ENCODE measurements around the gene BAIAP2L2.
A peak's percentile ranks its signal among the peaks of the same experiment; 100 is the strongest.
"Not testable (repeated sequence)": the region's sequence is repeated elsewhere in the genome, so short reads cannot be mapped to it uniquely, and the experiment has no call there.

Gene BAIAP2L2

GRCh38 chr22:38110008-38110862 is at the start of gene BAIAP2L2:
Gene BAIAP2L2 (minus strand): TSS chr22:38110684. CDS start chr22:38110525, 159 bp downstream.
- DNase-seq (ENCODE audit: low spot score) = no peak

- DNase-seq (ENCODE audit: low spot score) = no peak
These were observed 45.2 kb upstream of the BAIAP2L2 start for GRCh38 chr22:38155703-38156102.

GRCh38 chr22:38154563-38154915 is 44.1 kb upstream of the BAIAP2L2 start:
- not testable (repeated sequence) for DNase-seq (ENCODE audit: low spot score)

GRCh38 chr22:38153821-38154562 is 43.5 kb upstream of the BAIAP2L2 start:
- no peak for DNase-seq (ENCODE audit: low spot score)

GRCh38 chr22:38151126-38151500 is 40.6 kb upstream of the BAIAP2L2 start:
- no peak for DNase-seq (ENCODE audit: low spot score)

GRCh38 chr22:38148245-38148644 is 37.8 kb upstream of the BAIAP2L2 start:
- no peak for DNase-seq (ENCODE audit: low spot score)

- not testable (repeated sequence) for DNase-seq (ENCODE audit: low spot score)
These were observed 35.7 kb upstream of the BAIAP2L2 start for GRCh38 chr22:38146166-38146565.

GRCh38 chr22:38144025-38144405 is 33.5 kb upstream of the BAIAP2L2 start:
- DNase-seq (ENCODE audit: low spot score) = no peak

GRCh38 chr22:38142606-38143005 is 32.1 kb upstream of the BAIAP2L2 start:
- DNase-seq (ENCODE audit: low spot score) = no peak

- DNase-seq (ENCODE audit: low spot score) = no peak
These were observed 30.9 kb upstream of the BAIAP2L2 start for GRCh38 chr22:38141217-38141973.

- DNase-seq (ENCODE audit: low spot score) = no peak
These were observed 29.4 kb upstream of the BAIAP2L2 start for GRCh38 chr22:38139901-38140300.

GRCh38 chr22:38138961-38139360 is 28.5 kb upstream of the BAIAP2L2 start:
- no peak for DNase-seq (ENCODE audit: low spot score)

GRCh38 chr22:38137876-38138687 is 27.6 kb upstream of the BAIAP2L2 start:
- no peak for DNase-seq (ENCODE audit: low spot score)

GRCh38 chr22:38136607-38137006 is 26.1 kb upstream of the BAIAP2L2 start:
- DNase-seq (ENCODE audit: low spot score) = no peak

- DNase-seq (ENCODE audit: low spot score) = peak; percentile 84
These were observed 24.7 kb upstream of the BAIAP2L2 start for GRCh38 chr22:38135133-38135706.

GRCh38 chr22:38133331-38133730 is 22.8 kb upstream of the BAIAP2L2 start:
- no peak for DNase-seq (ENCODE audit: low spot score)

GRCh38 chr22:38132794-38133193 is 22.3 kb upstream of the BAIAP2L2 start:
- DNase-seq (ENCODE audit: low spot score) = no peak

GRCh38 chr22:38132136-38132535 is 21.7 kb upstream of the BAIAP2L2 start:
- no peak for DNase-seq (ENCODE audit: low spot score)

- DNase-seq (ENCODE audit: low spot score) = no peak
These were observed 20.9 kb upstream of the BAIAP2L2 start for GRCh38 chr22:38131399-38131798.

- DNase-seq (ENCODE audit: low spot score) = no peak
These were observed 19.4 kb upstream of the BAIAP2L2 start for GRCh38 chr22:38129856-38130255.

GRCh38 chr22:38129021-38129420 is 18.5 kb upstream of the BAIAP2L2 start:
- DNase-seq (ENCODE audit: low spot score) = no peak
